ENCODE results near the gene TRANK1.
"Not testable (repeated sequence)": the region's sequence is repeated elsewhere in the genome, so short reads cannot be mapped to it uniquely, and the experiment has no call there.

TRANK1 gene

DNA sequence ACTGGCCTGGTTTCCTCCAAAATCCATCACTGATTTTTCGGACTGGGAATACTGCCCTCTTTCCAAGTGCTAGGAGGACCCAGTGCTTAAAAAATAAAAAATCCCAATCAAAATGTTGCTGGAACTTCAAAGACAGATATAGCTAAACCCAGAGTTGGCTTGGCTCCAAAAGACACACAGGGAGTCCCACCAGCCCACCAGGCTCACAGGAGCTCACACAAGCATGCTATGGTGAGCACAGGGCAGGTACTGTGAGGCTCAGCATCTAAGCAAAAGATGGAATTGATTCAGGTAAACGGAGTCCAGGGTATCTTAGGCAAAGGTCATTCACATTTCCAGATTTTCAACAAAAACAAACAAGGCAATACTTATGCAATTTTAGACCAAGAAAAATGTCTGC is 3.7 kb downstream of the TRANK1 start:
- Histone ChIP-seq H3K4me1 (ENCODE audit: control insufficient read depth, insufficient read depth, low read length) (peaks cover 16% of the 10 kb centered on the region), H3K9me3 (ENCODE audit: control insufficient read depth in 2 of 2, low read length in 2 of 2) (no peaks in the 10 kb centered on the region), H3K27me3 (ENCODE audit: control insufficient read depth in 1 of 2, insufficient read depth in 2 of 2, low read length in 2 of 2) (no peaks in the 10 kb centered on the region), H3K27ac (ENCODE audit: low read length) (no peak overlapping the region), H3K36me3 (ENCODE audit: control insufficient read depth in 2 of 2, insufficient read depth in 2 of 2, low read length in 2 of 2) (no peaks in the 10 kb centered on the region), H3K4me3 (ENCODE audit: low read length in 2 of 2) (no peak overlapping the region), H3K9ac (ENCODE audit: low read length in 2 of 2) (no peak overlapping the region)

DNA sequence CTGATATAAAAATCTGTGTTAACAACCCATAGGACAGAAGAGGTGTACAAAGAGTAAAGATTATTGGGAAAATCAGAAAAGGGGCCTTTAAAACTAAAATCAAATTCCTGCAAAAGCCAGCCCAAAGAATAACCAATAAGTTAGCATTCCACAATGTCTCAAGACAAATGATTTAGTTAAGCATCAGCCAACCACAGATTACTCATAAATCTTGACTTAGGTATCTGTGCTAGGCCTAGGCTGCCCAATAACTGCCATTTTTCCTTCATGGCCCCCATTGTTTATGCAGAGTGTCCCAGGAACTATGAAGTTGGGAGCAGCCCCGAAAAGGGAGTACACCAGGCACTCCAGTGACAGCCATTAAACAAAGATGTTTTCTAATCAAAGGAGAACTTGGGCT is 7.4 kb downstream of the TRANK1 start:
- H3K4me3 ChIP-seq (ENCODE audit: low read length in 2 of 2), result no peak overlapping the region
- H3K4me1 ChIP-seq (ENCODE audit: control insufficient read depth, insufficient read depth, low read length), result peaks cover 2% of the 10 kb centered on the region
- no peaks in the 10 kb centered on the region for H3K27me3 ChIP-seq (ENCODE audit: control insufficient read depth in 1 of 2, insufficient read depth in 2 of 2, low read length in 2 of 2)
- H3K9ac ChIP-seq (ENCODE audit: low read length in 2 of 2), result no peak overlapping the region
- H3K9me3 ChIP-seq (ENCODE audit: control insufficient read depth in 2 of 2, low read length in 2 of 2), result no peaks in the 10 kb centered on the region
- no peak overlapping the region for H3K27ac ChIP-seq (ENCODE audit: low read length)
- H3K36me3 ChIP-seq (ENCODE audit: control insufficient read depth in 2 of 2, insufficient read depth in 2 of 2, low read length in 2 of 2), result no peaks in the 10 kb centered on the region

DNA sequence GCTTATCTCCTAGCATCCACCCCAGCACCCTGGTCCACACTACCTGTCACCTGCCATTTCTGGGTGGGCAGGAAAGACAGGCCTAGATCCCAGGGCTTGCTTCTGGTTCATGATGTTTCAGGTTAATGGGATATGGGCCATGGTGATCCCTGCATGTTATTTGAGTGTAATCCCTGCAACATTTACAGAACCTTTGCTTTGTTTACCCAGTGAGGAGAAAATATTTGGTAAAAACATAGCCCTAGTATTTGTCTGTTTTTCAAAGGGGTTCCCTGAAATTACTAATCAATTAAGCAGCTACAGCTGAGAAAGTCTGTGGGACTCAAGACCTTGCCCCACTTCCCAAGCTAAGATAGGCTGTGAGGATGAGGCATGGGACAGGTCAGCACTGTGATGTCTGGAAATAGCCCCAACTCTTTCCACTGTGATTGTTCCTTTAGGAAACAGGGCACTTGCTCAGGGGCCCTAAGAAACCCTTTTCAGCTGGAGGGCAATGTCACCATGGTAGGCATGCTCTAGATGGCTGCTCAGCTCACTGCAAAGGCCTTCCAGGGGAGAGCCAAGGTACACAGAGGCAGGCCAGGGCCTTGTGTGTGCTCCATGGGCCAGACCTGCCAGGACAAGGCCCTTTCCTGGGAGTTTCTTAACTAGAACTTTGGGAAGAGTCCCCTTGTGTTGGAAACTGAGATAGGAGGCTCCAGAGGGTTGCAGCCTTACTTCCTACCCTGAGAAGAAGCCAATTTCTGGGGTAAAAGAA is 11.1 kb downstream of the TRANK1 start:
- H3K27ac ChIP-seq (ENCODE audit: low read length), result no peak overlapping the region
- H3K36me3 ChIP-seq (ENCODE audit: control insufficient read depth in 2 of 2, insufficient read depth in 2 of 2, low read length in 2 of 2), result peaks cover 0 to 2% of the 10 kb centered on the region in 2 donors
- H3K4me3 ChIP-seq (ENCODE audit: low read length in 2 of 2), result no peak overlapping the region
- H3K27me3 ChIP-seq (ENCODE audit: control insufficient read depth in 1 of 2, insufficient read depth in 2 of 2, low read length in 2 of 2), result no peaks in the 10 kb centered on the region
- no peaks in the 10 kb centered on the region for H3K4me1 ChIP-seq (ENCODE audit: control insufficient read depth, insufficient read depth, low read length)
- H3K9ac ChIP-seq (ENCODE audit: low read length in 2 of 2), result no peak overlapping the region
- H3K9me3 ChIP-seq (ENCODE audit: control insufficient read depth in 2 of 2, low read length in 2 of 2), result no peaks in the 10 kb centered on the region

DNA sequence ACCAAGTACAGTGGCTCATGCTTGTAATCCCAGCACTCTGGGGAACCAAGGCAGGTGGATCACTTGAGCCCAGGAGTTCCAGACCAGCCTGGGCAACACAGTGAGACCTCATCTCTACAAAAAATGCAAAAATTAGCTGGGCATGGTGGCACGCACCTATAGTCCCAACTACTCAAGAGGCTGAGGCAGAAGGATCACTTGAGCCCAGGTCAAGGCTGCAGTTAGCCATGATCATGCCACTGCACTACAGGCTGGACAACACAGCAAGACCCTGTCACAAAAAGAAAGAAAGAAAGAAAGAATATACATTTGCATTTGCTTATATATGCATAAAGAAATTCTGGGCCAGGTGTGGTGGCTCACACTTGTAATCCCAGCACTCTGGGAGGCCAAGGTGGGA is 13.4 kb downstream of the TRANK1 start:
- not testable (repeated sequence) for H3K4me3 ChIP-seq (ENCODE audit: low read length in 2 of 2); H3K9me3 ChIP-seq (ENCODE audit: control insufficient read depth in 2 of 2, low read length in 2 of 2); H3K27ac ChIP-seq (ENCODE audit: low read length); H3K36me3 ChIP-seq (ENCODE audit: control insufficient read depth in 2 of 2, insufficient read depth in 2 of 2, low read length in 2 of 2); H3K27me3 ChIP-seq (ENCODE audit: control insufficient read depth in 1 of 2, insufficient read depth in 2 of 2, low read length in 2 of 2); H3K4me1 ChIP-seq (ENCODE audit: control insufficient read depth, insufficient read depth, low read length); H3K9ac ChIP-seq (ENCODE audit: low read length in 2 of 2)

DNA sequence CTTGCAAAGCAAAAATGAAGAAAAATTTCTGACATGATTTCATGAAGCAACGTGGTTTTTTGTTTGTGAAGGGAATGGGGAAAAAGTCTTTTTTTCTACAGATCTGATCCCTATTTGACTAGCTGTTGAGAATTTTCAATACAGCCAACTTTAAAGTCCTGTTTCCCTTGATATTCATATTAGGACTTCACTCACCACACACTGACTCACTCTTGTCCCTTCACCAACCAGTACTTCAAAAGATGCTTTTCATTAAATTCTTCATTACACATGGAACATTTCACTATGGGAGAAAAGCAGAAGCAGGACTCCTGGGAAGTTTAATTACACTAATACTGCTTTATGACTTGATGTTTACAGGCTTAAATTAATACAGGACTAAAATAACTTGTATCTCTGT is 16.6 kb downstream of the TRANK1 start:
- Histone ChIP-seq H3K9me3 (ENCODE audit: control insufficient read depth in 2 of 2, low read length in 2 of 2) (no peaks in the 10 kb centered on the region), H3K27me3 (ENCODE audit: control insufficient read depth in 1 of 2, insufficient read depth in 2 of 2, low read length in 2 of 2) (no peaks in the 10 kb centered on the region), H3K9ac (ENCODE audit: low read length in 2 of 2) (no peak overlapping the region), H3K4me1 (ENCODE audit: control insufficient read depth, insufficient read depth, low read length) (no peaks in the 10 kb centered on the region), H3K4me3 (ENCODE audit: low read length in 2 of 2) (no peak overlapping the region), H3K27ac (ENCODE audit: low read length) (no peak overlapping the region), H3K36me3 (ENCODE audit: control insufficient read depth in 2 of 2, insufficient read depth in 2 of 2, low read length in 2 of 2) (peaks cover 0 to 2% of the 10 kb centered on the region in 2 donors)

DNA sequence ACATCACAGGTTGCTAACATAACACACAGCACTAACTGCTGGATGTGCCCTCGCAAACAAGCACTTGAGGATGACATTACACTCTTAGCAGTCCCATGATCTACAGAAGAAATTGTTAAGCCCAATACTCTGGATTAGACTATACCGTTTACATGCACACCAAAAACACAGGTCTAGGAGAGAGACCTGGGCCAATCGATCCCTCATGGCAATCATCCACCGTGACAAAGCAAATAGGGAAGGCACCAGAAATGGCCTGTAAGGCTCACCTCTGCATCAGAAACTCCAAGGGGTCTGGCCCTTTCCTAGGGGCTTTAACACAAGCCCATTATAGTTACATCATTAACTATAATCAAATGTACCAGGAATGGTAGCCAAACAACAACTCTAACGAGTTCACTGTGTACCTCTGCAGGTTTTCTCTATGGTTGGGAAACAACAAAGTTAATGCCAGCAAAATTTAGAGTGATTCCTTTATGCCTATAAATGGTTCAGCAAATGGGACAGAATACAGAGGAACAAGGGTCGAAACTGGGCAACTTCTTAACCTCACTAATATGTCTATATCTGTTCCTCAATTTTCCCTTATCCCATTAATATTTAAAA is 18.5 kb downstream of the TRANK1 start:
- Histone ChIP-seq H3K27ac (ENCODE audit: low read length) (no peak overlapping the region), H3K9me3 (ENCODE audit: control insufficient read depth in 2 of 2, low read length in 2 of 2) (peaks cover 0 to 1% of the 10 kb centered on the region in 2 donors), H3K27me3 (ENCODE audit: control insufficient read depth in 1 of 2, insufficient read depth in 2 of 2, low read length in 2 of 2) (no peaks in the 10 kb centered on the region), H3K4me1 (ENCODE audit: control insufficient read depth, insufficient read depth, low read length) (no peaks in the 10 kb centered on the region), H3K4me3 (ENCODE audit: low read length in 2 of 2) (no peak overlapping the region), H3K9ac (ENCODE audit: low read length in 2 of 2) (no peak overlapping the region), H3K36me3 (ENCODE audit: control insufficient read depth in 2 of 2, insufficient read depth in 2 of 2, low read length in 2 of 2) (peaks cover 0 to 2% of the 10 kb centered on the region in 2 donors)

DNA sequence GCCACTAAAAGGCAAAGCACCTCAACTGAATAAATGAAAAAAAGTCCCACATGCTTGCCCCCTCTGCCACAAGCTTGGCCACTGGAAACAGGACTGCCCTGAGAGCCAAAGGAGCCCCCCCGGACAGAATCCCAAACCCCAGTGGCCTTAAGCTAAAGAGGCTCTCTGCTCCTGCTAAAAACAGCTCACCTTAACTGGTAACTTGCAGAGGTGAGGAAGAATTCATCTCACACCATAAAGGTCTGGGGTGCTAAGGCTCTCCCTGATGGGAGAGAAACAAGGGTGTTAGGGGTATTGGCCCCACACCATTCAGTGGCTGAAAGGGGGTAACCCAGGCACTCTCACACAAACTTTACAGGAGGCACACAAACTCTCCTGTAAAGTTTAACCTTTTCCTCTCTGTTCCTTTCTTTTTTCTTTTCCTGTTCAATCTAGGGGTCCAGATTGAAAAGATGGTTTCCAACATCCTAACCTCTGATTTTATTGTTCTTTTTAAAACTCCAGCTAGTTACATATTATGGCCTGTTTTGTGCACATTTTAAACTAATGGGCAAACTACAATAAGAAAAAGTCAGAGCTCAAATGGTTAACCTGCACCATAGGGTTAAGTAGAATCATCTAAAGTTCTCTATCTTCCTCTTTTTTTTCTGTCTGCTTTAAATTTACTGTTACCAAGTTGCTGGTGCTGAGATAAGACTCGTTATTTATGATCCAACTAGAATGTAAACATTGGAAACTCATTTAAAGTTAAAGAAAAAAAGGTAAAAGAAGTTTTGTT is 19.9 kb downstream of the TRANK1 start:
- no peak overlapping the region for H3K4me3 ChIP-seq (ENCODE audit: low read length in 2 of 2)
- peaks cover 0 to 5% of the 10 kb centered on the region in 2 donors for H3K9me3 ChIP-seq (ENCODE audit: control insufficient read depth in 2 of 2, low read length in 2 of 2)
- H3K27ac ChIP-seq (ENCODE audit: low read length), result no peak overlapping the region
- no peaks in the 10 kb centered on the region for H3K4me1 ChIP-seq (ENCODE audit: control insufficient read depth, insufficient read depth, low read length)
- no peaks in the 10 kb centered on the region for H3K27me3 ChIP-seq (ENCODE audit: control insufficient read depth in 1 of 2, insufficient read depth in 2 of 2, low read length in 2 of 2)
- no peak overlapping the region for H3K9ac ChIP-seq (ENCODE audit: low read length in 2 of 2)
- H3K36me3 ChIP-seq (ENCODE audit: control insufficient read depth in 2 of 2, insufficient read depth in 2 of 2, low read length in 2 of 2), result peaks cover 0 to under 1% of the 10 kb centered on the region in 2 donors

DNA sequence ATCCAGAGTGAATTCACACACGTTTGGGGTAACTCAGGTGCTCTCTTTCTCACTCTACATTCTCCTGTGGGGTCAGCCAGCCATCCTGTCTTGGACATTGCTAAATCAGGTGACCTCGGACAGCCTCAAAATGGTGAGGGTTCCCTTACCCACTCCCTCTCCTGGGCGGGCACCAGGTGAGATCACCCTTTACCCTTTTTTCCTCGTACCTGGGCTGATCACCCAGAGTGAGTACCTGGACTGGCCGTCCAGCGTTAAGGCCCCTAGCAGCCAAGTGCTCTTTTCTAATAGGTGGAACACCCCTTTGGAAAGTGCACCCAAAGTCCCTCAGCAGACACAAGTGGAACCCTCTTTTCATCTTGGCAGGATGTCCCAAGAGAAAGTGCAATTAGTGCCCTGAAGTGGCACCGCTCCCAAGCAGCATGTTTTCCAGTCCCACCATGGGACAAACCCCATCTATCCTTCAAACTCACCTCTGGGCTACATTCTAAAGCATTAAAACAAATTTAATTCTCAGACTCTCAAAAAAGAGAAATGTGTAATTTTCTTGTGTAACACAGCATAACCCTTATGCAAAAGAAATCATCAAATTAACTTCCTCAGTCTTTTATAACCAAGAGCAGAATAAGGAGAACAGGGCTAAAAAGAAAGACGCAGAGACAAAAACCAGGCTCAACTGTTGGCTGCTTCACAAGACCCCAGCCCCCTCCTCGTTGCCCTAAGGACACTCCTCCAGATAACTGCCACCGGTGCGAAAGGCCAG is 20.7 kb downstream of the TRANK1 start:
- Histone ChIP-seq H3K4me3 (ENCODE audit: low read length in 2 of 2) (no peak overlapping the region), H3K9me3 (ENCODE audit: control insufficient read depth in 2 of 2, low read length in 2 of 2) (peaks cover 0 to 5% of the 10 kb centered on the region in 2 donors), H3K27me3 (ENCODE audit: control insufficient read depth in 1 of 2, insufficient read depth in 2 of 2, low read length in 2 of 2) (no peaks in the 10 kb centered on the region), H3K27ac (ENCODE audit: low read length) (no peak overlapping the region), H3K36me3 (ENCODE audit: control insufficient read depth in 2 of 2, insufficient read depth in 2 of 2, low read length in 2 of 2) (no peaks in the 10 kb centered on the region), H3K4me1 (ENCODE audit: control insufficient read depth, insufficient read depth, low read length) (no peaks in the 10 kb centered on the region), H3K9ac (ENCODE audit: low read length in 2 of 2) (no peak overlapping the region)

DNA sequence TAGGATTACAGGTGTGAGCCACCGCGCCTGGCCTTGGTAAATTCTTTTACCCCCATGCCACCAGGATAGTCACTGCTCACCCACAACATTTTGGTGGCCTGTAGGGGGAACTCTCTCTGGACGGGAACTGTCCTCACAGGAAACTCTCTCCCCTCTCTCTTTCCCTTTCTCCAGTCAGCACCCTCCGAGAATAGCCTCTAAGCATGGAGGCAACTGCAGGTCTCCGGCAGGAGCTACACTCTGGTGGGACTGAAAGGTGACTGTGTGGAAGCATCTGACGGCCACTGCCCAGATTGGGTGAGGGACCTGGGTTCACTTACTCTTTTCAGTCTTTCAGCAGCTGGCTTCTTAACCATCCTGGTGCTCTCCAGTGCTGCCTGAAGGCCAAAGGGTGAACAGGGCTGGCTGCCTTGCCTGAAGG is 21.3 kb downstream of the TRANK1 start:
- Histone ChIP-seq H3K4me1 (ENCODE audit: control insufficient read depth, insufficient read depth, low read length) (no peaks in the 10 kb centered on the region), H3K9ac (ENCODE audit: low read length in 2 of 2) (no peak overlapping the region), H3K9me3 (ENCODE audit: control insufficient read depth in 2 of 2, low read length in 2 of 2) (peaks cover 0 to 5% of the 10 kb centered on the region in 2 donors), H3K27me3 (ENCODE audit: control insufficient read depth in 1 of 2, insufficient read depth in 2 of 2, low read length in 2 of 2) (no peaks in the 10 kb centered on the region), H3K4me3 (ENCODE audit: low read length in 2 of 2) (no peak overlapping the region), H3K36me3 (ENCODE audit: control insufficient read depth in 2 of 2, insufficient read depth in 2 of 2, low read length in 2 of 2) (no peaks in the 10 kb centered on the region), H3K27ac (ENCODE audit: low read length) (no peak overlapping the region)

DNA sequence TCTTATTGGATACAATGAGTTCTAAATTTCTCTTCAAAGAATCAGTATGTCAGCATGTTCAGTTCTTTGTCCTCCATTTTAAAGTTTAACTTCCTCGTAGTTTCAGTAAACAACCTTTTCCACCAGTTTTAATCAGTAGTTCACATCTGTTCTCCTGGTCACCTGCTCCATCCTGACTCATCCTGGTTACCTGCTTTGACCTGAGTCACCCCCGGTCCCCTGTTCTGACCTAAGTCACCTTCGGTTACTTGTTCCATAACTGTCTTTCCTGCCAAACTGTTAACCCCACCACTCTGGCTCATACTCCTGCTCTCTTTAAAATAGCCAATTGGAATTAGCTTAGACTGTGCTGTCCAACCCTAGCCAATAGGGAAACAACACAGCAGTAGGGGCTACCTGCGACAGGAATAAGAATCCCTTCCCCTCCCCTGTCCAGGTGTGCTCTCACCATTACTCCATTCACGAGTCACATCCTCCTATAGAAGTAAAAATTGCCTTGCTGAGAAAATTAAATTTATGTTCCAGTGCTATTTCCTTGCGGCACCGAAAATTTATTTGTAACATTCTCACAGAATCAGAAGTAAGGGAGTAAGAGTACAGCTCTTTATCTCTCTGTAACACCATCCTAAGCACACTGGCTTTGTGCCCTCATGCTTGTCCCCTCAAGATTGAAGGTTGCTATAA is 23.8 kb downstream of the TRANK1 start:
- no peaks in the 10 kb centered on the region for H3K4me1 ChIP-seq (ENCODE audit: control insufficient read depth, insufficient read depth, low read length)
- no peak overlapping the region for H3K4me3 ChIP-seq (ENCODE audit: low read length in 2 of 2)
- no peak overlapping the region for H3K27ac ChIP-seq (ENCODE audit: low read length)
- no peaks in the 10 kb centered on the region for H3K27me3 ChIP-seq (ENCODE audit: control insufficient read depth in 1 of 2, insufficient read depth in 2 of 2, low read length in 2 of 2)
- no peaks in the 10 kb centered on the region for H3K36me3 ChIP-seq (ENCODE audit: control insufficient read depth in 2 of 2, insufficient read depth in 2 of 2, low read length in 2 of 2)
- H3K9me3 ChIP-seq (ENCODE audit: control insufficient read depth in 2 of 2, low read length in 2 of 2), result peaks cover 0 to 5% of the 10 kb centered on the region in 2 donors
- no peak overlapping the region for H3K9ac ChIP-seq (ENCODE audit: low read length in 2 of 2)
